GM20000 (cell line): Measurements from ENCODE around the gene MAGEA9.

Experiments
- DNase-seq: peaks from one replicate; pipeline ENCODE4 v3.0.0; 2012; ENCODE audit warnings: low spot score
- CTCF ChIP-seq: IDR thresholded peaks from 2 replicates; pipeline ENCODE4 v1.5.1; 2012; ENCODE audit warnings: mild to moderate bottlenecking, control low read depth; ENCODE audit errors: extremely low read depth, missing control alignments

Gene MAGEA9

GRCh38 chrX:149807747-149808458 lies 26.2 kb downstream of the MAGEA9 start:
- DNase-seq, result no peak
- no peak for TF ChIP-seq CTCF

GRCh38 chrX:149818652-149819051 lies 36.9 kb downstream of the MAGEA9 start:
- TF ChIP-seq CTCF, result no peak
- DNase-seq, result no peak

- no peak for DNase-seq
- TF ChIP-seq CTCF, result no peak
Observed at GRCh38 chrX:149819371-149819770, 37.6 kb downstream of the MAGEA9 start.

- no peak for DNase-seq
- no peak for TF ChIP-seq CTCF
Observed at GRCh38 chrX:149825424-149825823, 43.7 kb downstream of the MAGEA9 start.

GRCh38 chrX:149827254-149827653 lies 45.5 kb downstream of the MAGEA9 start:
- DNase-seq, result no peak
- TF ChIP-seq CTCF, result no peak

GRCh38 chrX:149829751-149830191 lies 48.0 kb downstream of the MAGEA9 start:
- TF ChIP-seq CTCF, result no peak
- no peak for DNase-seq

GRCh38 chrX:149830192-149830873 lies 48.6 kb downstream of the MAGEA9 start:
- DNase-seq, result no peak
- TF ChIP-seq CTCF, result no peak
